MV-4-11 (cell line): ENCODE measurements around the gene MORC2.

Experiments
- DNase-seq: peaks from one replicate; lab custom pipeline; 2025; lab: John Stamatoyannopoulos, UW

Gene MORC2

DNA sequence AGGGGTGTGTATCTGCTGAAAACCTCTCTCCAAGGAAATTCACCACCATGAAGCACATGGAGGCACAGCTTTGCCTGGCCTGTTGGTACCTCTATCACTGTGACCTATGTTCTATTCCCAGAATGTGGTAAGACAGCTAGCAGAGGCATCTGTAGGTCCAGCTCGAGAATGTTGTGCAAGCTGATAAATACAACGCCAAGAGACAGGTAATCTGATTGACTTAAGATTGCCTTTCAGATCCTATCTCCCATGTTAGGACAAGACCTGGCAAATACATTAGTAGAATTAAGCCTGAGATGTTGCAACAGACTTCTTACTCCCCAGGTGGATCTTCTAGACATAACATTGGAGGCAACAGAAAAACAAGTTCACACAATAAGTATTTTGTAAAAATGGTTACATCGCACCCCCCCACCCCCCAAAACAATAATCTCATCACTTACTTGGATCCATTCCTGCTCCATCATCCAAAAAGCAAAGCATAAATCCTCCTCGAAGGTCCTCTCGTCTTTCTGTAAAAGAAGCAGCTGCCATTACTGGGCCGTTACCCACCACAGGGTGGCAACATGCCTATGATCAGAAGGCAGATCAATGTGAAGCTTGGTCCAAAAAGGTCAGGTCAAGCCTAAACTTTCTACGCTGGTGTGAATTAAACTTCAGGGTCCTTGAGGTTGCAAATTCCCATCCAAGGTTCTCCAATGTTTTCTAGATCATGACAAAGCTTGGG is 18.5 kb downstream of the MORC2 start:
- no peak for DNase-seq

DNA sequence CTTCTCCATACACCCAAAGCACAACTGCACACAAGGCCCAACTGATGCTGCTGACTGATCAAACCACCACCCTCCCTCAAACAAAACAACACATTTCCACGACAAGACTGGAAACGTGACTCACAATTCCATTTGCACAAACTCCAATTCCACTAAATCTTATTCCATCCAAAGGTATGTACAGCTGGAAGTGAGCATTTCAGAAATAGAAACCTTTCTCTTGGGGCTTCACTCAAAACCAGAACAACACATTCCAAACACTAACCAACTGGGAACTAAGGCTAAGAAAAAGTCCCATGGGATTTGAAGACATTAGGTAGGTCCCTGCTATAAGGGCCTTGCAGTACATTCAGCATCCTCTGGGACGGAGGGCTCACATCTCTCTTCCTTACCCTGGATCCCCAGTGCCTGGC is 19.6 kb downstream of the MORC2 start:
- no peak for DNase-seq

DNA sequence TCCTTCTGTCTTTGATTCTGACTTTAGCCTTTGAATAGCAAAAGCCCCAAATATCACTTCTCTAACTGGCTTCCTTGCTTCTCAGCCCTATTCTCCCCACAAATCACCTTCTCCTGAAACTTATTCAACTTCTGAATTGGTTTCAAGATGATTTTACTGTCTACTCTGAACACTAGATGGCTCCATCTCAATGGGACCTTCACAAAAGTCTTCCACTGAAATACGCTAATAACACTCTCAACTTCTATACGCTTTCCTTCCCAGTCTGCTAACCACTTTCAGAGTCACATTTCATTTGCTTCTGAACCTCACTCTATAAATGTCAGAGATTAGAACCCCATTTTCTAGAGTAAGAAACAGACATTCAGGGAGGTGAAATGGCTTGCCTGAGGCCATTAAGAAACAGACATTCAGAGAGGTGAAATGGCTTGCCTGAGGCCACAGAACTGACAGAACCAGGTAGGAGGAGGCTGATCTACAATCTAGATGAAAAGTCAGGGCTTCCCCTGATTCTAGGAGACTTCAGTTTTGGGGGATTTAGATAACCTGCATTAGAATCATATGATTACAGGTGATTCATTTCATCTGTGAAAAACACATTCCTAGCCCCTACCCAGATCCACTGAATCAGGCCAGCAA is 20.6 kb downstream of the MORC2 start:
- DNase-seq, result peak; percentile 53

DNA sequence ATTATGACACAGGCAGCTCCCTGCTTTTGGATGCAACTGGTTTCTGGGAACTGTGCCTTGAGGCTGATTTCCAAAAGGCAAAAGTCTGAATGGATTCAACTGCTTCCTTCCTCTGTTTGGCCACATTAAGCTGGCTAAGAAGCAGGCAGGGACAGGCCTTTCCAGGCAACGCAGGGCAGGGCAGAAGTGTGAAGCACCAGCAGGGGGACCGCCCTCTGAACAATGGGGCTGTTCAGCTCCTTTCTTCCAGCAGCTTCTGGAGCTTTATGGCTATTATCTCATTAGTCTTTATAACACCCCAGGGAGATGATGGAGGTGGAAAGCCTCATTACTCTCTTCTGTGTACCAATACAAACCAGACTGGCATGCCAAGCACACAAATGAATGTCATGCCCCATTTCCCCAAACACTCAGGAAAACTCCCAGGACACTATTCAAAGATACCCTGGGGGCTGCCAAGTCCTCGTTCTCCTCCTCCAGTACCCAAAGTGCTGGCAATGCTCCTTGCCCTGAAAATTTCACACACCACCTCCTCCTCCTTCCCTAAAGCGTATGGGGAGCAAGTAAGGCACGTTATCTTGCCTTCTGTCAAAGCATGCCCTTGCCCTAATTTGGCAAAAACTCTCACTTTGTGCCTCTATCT is 21.3 kb downstream of the MORC2 start:
- no peak for DNase-seq

DNA sequence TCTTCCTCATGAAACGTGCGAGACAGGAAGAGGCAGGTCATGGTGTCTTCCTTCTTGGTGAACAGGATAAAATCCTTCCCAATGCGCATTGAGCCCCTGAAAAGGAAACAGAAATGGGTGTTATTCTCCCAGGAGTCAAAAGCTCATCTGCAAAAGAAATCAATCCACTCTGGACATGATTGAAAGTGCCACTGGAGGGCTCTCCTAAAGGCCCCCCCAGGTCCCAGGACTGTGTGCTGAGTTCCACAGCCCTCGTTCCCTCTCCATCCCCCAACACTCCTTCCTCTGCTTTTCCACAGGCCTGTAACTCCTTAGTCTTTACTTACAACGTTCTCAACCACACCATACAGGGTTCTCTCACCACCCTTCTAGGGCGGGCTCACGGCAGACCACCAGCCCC is 22.2 kb downstream of the MORC2 start:
- DNase-seq, result no peak

DNA sequence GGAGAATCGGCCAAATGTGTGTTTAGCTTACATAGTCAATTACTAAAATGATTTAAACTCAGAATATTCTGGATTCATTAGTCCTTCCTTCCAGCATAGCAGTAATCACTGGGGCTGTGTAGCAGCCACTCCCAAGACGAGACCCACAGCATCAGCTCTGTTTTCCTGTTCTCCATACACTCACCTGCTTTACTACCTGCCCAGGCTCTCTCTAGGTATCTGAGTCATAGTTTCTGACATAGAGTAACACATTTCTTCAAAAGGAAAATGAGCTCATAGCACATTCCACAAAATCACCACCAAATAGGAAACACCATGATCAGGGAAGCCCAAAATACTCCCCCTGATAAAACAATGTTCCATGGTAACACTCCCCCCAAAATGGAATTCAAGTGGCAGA is 22.9 kb downstream of the MORC2 start:
- DNase-seq, result no peak

DNA sequence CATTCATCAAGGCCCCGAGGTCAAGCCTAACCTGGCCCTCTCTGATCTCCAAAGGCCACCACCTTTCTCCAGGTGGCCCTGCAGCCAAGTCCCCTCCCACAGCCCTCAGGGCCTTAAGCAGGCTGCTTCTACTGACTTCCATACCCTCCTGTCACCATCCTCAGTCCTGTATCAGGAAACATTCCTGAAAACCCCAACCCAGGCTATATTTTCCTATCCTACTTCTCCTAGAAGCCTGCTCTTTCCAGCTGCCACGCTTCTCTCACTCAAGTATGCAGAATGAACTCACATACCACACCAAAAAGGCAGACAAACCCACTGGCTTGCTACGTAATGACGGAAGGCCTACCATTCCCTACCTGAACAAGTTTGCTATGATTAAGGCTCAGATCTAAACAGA is 23.6 kb downstream of the MORC2 start:
- no peak for DNase-seq

DNA sequence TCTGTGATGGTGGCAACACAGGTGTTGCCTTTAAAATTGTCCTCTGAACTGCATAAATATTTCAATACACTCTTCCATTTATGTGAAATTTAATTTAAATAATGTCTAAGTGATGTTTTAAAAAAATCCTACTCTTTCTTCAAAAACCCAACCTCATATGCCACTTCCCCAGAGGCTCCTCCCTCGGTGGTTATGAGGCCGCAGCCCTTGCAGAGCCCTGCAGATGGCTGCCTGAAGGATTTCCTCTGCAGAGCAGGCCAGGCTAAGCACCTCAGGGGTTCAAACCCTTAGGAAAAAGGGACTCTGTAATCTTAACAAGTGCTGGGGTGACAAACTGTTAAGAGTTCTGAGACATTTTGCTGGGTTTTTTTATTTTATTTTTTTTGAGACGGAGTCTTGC is 25.2 kb downstream of the MORC2 start:
- DNase-seq, result peak; percentile 48

DNA sequence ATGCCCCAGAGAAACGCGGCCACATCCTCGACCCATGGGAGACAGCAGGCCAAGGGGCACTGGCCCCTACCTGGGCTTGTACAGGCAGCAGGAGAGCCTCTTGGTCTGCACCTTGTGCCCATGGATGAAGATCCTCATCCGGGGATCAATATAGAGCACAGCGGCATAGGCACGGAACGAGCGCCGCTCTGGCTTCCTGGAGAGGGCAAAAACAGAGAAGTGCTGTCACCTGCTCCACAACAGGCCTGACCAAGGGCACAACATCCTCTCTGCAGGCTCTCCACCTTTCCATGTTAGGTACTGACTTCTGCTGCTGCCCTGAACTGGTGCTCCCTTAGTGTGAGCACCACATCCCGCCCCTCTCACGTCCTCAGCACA is 27.2 kb downstream of the MORC2 start:
- no peak for DNase-seq

DNA sequence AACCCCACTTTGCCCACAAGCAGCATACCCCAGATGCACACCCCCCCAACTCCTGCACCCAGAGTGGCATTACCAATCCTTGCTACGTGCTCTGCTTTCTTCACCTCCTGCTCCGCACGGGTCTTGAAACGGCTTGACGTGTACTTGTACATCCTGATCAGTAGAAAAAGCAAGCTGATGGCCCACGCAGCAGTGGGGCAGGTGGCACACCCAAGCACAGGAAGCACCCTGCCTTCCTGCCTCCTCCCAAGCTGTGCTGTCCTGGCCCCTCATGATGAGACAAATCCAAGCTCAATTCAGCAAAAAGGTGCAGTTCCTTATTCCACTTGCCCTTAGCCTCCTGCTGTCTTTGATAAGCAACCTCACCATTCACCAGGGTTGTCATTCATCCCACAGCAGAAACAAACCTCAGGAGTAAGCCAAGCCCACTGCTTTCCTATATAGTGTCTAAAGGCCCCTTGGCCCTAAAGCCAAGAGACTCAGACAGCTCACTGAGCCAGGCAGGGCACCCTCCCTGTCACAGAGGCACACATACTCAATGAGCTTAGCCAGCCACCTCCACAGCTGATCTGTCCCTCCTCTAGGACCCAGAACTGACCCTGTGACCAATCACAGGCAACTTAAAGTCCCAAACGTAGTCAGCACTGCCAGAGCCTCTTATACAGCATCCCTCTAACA is 27.8 kb downstream of the MORC2 start:
- no peak for DNase-seq

DNA sequence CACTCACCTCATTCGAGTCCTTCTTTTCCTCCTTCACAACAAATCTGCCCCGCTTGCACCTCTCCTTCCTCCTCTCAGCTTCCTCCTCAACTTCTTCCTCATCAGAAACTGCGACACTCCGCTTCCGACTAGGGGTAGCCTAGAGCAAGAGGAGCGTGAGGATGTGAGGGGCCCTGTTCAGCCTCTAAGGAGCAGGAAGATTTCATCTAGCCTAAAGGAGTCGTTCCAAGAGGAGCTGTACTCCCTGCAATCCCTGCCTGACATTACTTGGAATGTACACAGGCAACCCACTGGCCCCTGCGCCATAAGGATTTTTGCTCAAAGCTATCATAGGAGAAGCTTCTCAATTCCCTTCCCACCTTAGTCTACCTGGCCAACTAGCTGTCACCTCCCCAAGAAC is 34.5 kb downstream of the MORC2 start:
- no peak for DNase-seq

DNA sequence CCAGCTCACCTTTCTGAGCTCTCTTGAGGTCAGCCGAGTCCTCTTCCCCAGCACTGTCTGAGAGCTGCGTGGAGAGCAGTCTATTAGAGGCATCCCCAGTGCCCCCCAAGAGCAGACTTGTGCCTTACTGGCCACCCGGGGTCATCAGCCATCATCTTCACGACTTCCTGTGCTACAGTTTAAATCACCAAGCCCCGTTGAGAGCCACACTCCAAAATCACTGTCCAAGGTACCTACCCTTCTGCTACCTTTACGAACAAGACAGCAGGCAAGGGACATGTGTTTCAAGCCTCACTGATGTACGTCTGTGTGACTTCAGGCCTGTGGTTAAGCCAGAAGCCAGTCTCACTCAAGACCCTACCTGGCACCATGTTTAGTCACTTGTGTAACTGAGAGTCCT is 35.1 kb downstream of the MORC2 start:
- DNase-seq, result no peak

DNA sequence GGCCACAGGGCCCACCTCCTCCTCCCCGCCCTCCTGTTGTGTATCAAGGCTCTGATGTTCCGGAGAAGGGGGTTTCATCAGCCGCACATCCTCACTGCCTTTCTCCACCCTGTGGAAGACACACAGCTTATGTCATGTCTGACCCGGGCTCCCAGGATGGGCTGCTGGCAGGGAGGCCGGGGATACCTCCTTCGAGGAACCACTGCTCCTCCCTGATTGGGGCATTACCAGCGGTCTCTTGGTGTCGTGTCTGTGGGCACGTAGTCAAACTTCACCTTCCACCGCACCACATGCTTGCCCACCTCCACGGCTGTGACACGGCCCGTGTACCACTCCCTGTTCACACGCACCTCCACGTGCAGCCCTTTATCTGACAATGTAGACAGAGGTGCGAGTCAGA is 35.9 kb downstream of the MORC2 start:
- DNase-seq, result no peak

DNA sequence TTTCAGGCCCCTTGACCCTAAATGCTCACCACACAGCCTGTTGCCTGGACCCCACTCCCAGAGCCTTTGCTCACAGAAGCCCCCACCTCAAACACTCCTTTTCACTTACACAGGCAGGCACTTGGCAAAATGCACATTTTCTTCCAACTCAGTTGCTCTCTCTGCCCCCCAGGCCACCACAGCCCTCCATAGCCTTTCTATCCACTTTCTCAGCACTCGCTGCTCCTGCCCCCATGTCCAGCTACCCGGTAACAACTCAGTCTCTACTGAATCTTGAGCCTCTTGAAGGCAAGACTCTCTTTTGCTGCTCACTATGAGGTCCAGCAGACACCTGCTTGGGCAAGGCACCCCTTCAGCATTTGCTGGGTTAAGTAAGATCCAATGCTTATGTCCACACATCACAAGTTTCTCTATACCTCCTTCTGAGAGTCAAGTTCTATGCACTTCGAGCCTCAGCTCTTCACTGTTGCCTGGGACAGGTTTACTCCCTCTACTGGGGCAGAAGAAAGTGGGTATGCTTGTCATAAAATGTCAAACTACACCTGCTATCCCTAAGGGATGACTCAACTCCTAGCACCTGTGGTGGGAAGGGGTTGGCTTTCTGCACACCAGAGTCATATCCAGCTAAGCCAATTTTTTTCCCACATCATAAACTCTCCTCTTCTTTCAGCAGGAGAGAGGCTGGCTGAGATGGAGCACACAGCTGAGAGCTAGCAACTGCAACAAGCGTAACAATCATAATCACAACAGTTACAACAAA is 36.9 kb downstream of the MORC2 start:
- no peak for DNase-seq

DNA sequence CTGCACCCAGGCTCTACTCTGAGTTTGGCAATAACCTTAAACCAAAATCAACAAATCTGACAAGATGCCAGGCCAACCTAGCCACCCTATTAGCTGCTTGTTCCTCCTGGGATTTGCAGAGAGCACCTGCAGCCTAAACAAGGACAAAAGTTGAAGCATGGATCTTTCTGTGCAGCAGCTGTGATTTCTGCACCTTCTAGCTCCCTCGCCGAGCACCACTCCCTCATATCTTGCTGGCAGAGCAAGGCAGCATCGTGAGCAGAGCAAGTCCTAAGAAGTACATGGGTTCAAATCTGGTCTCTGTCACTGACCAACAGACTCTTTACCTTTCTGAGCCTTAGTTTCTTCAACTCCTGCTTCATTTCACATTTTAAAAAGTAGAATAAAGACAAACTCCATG is 38.3 kb downstream of the MORC2 start:
- DNase-seq, result no peak

DNA sequence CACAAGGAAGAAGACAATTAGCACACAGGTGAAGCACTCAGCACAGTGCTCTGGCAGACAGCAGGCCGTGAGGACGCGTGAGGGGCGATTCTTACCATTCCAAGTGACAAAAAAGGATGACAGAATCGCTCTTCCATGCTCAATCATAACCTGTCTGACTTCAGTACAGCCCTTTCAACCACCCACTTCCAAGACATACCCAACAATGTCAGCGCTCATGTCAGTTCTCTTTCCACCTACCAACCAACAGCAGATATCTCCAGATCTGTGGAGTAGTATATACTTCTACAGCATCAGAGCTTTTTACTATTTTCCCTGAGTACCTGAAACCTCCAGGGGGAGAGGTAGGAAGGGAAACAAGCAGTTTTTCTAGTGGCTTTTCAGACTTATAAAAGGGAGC is 40.2 kb downstream of the MORC2 start:
- no peak for DNase-seq

DNA sequence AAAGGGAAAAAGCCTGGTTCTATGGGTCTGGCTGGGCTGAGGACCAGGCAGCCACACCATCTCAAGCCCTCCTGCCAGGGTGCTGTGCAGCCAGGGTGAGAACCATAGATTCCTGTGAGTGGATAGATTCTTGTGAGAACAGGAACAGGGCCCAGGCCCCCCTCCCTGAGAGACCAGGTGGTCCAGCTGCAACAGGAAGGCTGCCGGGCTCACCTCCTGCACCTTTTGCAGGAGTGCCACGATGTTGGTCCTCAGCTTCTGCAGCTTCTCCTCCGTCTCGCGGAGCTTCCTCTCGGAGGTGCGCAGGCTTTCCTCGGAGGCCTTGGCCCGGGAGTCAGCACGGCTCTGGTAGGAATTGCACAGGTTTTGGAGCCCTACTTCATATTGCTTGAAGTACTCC is 40.8 kb downstream of the MORC2 start:
- no peak for DNase-seq

DNA sequence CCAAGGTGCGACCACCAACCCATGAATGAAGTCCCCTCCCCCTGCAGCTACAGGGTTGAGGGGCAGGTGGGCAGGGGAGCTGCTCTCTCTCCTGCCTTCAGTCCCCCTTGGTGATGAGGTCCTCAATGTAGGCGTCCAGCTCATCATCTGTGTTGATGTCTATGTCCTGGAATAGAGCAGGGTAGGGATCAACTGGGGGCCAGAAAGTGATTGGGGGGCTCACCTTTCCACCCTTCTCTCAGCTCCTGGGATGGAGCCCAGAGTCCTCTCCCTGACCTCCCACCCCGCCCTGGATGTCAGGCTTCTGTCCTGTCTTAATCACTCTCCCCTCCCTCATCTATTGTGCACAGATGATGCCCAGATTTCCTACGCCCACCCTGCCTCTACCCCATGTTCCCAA is 41.9 kb downstream of the MORC2 start:
- no peak for DNase-seq

DNA sequence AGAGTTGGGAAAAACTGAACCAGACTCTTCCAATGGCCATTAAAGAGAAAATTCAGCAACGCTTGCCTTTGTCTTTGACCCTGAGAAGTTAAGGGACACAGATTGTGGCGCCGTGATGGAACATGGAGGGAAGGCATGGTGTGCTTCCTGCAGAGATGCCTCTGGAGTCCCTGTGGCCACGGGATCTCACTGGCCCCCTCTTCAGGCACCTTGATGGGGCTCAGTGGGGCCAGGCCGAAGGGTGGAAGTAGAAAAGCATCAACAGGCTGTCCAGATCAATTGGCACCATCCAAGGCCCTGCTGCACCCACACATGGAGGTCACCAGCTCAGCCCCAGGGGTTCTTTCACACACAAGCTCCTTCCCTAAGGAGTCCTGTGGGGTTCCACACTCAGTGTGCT is 42.9 kb downstream of the MORC2 start:
- no peak for DNase-seq

DNA sequence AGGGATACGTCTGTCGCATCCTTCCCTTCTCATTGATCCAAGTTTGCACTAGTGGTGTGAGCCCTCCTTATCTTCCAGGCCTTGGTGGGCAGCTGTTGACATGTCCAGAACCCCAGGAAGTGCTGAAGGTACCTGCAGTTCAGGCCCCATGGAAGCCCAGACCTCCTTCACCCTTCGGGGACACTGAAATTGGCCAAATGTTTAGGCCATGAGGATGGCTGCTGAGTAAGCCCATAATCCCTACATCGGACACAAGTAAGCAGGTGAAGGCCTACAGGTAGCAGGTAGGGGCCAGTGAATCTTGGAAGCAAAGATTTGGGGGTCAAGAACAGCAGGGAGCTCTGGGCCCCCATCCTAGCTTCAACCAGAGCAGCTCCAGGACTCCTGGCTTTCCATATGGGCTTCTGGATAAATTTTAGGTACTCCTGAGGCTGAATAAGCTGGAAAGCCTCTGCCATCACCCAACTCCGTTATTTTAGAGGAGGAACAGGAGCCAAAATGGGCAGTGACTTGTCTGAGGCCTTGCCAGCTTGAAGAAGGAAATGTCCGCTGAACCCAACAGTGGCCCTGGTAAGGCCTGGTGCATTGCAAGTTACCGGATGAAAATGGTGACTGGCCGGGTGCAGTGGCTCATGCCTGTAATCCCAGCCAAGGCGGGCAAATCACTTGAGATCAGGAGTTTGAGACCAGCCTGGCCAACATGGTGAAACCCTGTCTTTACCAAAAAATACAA is 45.2 kb downstream of the MORC2 start:
- no peak for DNase-seq

DNA sequence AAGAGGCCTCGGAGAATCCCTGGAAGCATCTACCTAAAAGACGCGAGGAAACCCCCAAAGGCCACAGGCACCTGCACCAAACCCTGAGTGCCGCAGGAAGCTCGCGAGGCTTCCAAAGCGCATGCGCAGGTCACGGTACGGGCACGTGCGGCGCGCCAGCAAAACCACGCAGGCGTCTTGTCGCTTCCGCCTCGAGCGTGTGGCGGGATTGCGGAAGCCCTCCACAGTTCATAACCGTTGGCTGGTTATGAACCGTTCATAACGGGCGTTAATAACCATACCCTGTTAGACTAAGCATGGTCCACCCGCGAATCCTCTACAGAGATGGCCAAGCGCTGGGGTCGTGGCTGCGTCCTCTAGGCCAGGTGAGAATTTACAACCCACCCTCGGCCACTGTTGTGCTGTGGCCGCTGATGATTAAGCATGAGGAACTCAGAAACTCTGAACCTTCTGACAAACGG is 46.4 kb downstream of the MORC2 start:
- peak; percentile 90 for DNase-seq
